Measurements from ENCODE around the gene LIX1.

LIX1 gene

GRCh38 chr5:97105501-97106215, 36.8 kb downstream of the LIX1 start:
- H3K4me1 ChIP-seq (ENCODE audit: insufficient read depth, low read length) = peaks cover 16% of the 10 kb centered on the region
- H3K9me3 ChIP-seq (ENCODE audit: insufficient read depth, low read depth, low read length) = no peaks in the 10 kb centered on the region
- H3K27ac ChIP-seq (ENCODE audit: low read depth, low read length) = no peak overlapping the region
- H3K27me3 ChIP-seq (ENCODE audit: insufficient read depth, low read length) = no peaks in the 10 kb centered on the region
- no peak overlapping the region for H3K4me3 ChIP-seq (ENCODE audit: low read length)
- no peaks in the 10 kb centered on the region; the same call in 1 of the 2 replicates for H3K36me3 ChIP-seq (ENCODE audit: insufficient read depth, low read length)
- 91% methylated on average over 13 of the region's 13 CpGs for WGBS
- no peak overlapping the region for H3K9ac ChIP-seq (ENCODE audit: low read depth, low read length)

DNA sequence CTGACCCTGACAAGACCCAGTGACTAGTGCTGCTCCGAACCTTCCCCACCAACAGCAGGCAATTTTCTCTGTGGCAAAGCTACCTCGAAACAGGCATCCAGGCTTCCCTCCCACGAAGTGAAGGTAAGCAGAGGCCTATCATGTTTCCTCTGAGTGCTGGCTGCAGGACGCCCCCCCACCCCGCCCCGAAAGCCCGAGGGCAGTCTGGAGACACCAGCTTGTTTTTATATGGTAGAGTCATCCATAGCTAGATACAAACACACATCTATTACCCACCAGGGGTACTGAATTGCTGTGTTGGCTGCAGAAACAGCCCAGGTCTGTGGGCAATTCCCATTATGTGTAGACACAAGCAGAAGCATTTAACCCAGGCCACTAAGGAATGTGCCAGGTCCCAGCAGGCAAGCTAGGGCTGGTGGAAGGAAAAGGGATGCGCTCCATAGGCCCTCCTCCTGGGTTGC, 40.4 kb downstream of the LIX1 start:
- Histone ChIP-seq H3K4me3 (ENCODE audit: low read length) (no peak overlapping the region), H3K9ac (ENCODE audit: low read depth, low read length) (peak overlapping the region; percentile 45; the same call in 1 of the 2 replicates), H3K36me3 (ENCODE audit: insufficient read depth, low read length) (no peaks in the 10 kb centered on the region; the same call in 1 of the 2 replicates), H3K27me3 (ENCODE audit: insufficient read depth, low read length) (no peaks in the 10 kb centered on the region), H3K9me3 (ENCODE audit: insufficient read depth, low read depth, low read length) (no peaks in the 10 kb centered on the region), H3K27ac (ENCODE audit: low read depth, low read length) (peak overlapping the region; percentile 66), H3K4me1 (ENCODE audit: insufficient read depth, low read length) (peaks cover 26% of the 10 kb centered on the region)
- WGBS = 58% methylated on average over 7 of the region's 8 CpGs

DNA sequence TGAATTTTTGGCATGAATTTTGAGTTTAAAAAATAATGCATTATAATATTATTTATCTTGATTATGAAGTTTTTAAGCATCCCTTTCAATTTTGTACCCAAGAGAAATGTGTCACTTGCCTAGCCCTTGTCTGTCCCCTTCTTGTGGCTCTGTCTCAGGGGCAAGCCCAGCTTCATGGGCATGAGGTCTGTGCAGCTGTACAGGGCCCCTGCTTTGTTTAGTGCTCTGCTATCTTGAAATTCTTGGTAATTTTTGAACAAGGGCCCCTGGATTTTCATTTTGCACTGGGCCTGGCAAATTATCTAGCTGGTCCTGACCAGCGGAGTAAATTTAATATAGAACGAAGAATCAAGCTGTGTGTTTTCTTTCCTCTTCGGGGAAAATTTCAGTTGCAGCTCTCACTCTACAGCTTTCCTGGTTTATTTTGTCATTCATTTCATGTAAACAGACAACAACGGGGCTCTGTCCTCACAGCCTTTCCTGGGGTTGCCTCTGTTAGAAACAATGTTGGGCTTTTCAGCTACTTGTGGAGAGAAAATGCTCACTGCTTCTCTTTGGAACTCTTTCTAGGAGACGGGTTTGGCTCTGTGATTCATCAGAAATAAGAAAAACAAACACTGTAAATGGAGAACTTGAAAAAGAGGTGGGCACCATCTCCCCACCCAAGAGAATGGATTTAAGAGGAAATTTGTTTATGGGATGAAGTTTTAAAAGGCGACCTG, 41.1 kb downstream of the LIX1 start:
- no peaks in the 10 kb centered on the region; the same call in 1 of the 2 replicates for H3K36me3 ChIP-seq (ENCODE audit: insufficient read depth, low read length)
- H3K4me3 ChIP-seq (ENCODE audit: low read length) = no peak overlapping the region
- 73% methylated on average over 5 of the region's 6 CpGs for WGBS
- peak overlapping the region; percentile 66 for H3K27ac ChIP-seq (ENCODE audit: low read depth, low read length)
- H3K9ac ChIP-seq (ENCODE audit: low read depth, low read length) = peak overlapping the region; percentile 45; the same call in 1 of the 2 replicates
- H3K4me1 ChIP-seq (ENCODE audit: insufficient read depth, low read length) = peaks cover 32% of the 10 kb centered on the region
- H3K9me3 ChIP-seq (ENCODE audit: insufficient read depth, low read depth, low read length) = no peaks in the 10 kb centered on the region
- H3K27me3 ChIP-seq (ENCODE audit: insufficient read depth, low read length) = no peaks in the 10 kb centered on the region

GRCh38 chr5:97100476-97100875, 41.9 kb downstream of the LIX1 start:
- Histone ChIP-seq H3K27me3 (ENCODE audit: insufficient read depth, low read length) (no peaks in the 10 kb centered on the region), H3K9ac (ENCODE audit: low read depth, low read length) (no peak overlapping the region)
- WGBS = 85% methylated on average over 1 of the region's 2 CpGs

GRCh38 chr5:97098922-97099321, 43.5 kb downstream of the LIX1 start:
- Histone ChIP-seq H3K9ac (ENCODE audit: low read depth, low read length) (no peak overlapping the region), H3K36me3 (ENCODE audit: insufficient read depth, low read length) (no peaks in the 10 kb centered on the region; the same call in 1 of the 2 replicates), H3K4me3 (ENCODE audit: low read length) (no peak overlapping the region), H3K9me3 (ENCODE audit: insufficient read depth, low read depth, low read length) (no peaks in the 10 kb centered on the region), H3K27me3 (ENCODE audit: insufficient read depth, low read length) (no peaks in the 10 kb centered on the region), H3K27ac (ENCODE audit: low read depth, low read length) (no peak overlapping the region), H3K4me1 (ENCODE audit: insufficient read depth, low read length) (peaks cover 41% of the 10 kb centered on the region)
- 92% methylated on average over 5 of the region's 5 CpGs for WGBS

More at GRCh38 chr5:97100476-97100875, 41.9 kb downstream of the LIX1 start:
- no peaks in the 10 kb centered on the region for H3K9me3 ChIP-seq (ENCODE audit: insufficient read depth, low read depth, low read length)
- H3K4me3 ChIP-seq (ENCODE audit: low read length) = no peak overlapping the region
- peaks cover 41% of the 10 kb centered on the region for H3K4me1 ChIP-seq (ENCODE audit: insufficient read depth, low read length)
- H3K36me3 ChIP-seq (ENCODE audit: insufficient read depth, low read length) = no peaks in the 10 kb centered on the region; the same call in 1 of the 2 replicates
- H3K27ac ChIP-seq (ENCODE audit: low read depth, low read length) = no peak overlapping the region

DNA sequence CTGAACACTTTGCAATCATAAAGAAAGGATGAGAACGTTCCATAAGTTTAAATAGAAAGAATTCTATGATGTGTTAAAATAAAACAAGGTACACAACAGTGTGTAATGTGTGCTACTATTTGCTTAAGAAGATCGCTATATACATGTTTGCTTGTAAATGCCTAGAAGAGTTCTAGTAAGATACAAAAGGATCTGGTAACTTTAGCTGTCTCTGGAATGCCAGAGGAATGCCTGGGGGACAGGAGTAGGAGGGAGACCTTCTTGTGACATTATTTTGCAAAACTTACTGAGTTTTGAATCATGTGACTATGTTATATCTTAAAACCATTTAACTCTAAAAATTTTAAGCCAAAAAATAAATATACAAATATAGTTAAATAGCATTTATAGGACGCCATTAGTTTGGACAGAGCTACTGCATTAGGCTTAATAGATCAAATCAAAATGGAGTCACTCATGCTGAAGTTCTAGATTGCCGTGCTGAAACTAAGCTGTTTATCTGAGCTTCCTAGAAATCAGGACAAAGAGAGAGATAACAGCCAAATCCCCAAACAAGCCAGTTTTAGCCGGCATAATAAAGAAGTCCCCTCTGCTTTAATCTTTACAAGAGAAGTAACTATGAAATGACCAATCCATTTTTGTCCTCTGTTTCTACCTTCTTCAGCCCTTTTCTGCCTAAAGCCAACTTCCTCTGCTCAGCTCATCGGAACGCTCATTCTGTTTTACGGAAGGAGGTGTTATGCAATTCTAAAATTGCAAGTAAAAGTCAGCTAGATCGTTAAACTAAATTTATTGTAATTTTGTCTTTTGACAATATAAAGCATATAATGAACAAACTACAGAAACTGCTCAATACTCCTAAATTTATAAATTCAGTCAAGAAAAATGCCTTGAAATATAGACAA, 44.8 kb downstream of the LIX1 start:
- Histone ChIP-seq H3K4me3 (ENCODE audit: low read length) (no peak overlapping the region), H3K36me3 (ENCODE audit: insufficient read depth, low read length) (no peaks in the 10 kb centered on the region; the same call in 1 of the 2 replicates), H3K27ac (ENCODE audit: low read depth, low read length) (no peak overlapping the region), H3K9ac (ENCODE audit: low read depth, low read length) (no peak overlapping the region), H3K4me1 (ENCODE audit: insufficient read depth, low read length) (peaks cover 41% of the 10 kb centered on the region), H3K27me3 (ENCODE audit: insufficient read depth, low read length) (no peaks in the 10 kb centered on the region), H3K9me3 (ENCODE audit: insufficient read depth, low read depth, low read length) (no peaks in the 10 kb centered on the region)
- 90% methylated on average over 8 of the region's 9 CpGs for WGBS

DNA sequence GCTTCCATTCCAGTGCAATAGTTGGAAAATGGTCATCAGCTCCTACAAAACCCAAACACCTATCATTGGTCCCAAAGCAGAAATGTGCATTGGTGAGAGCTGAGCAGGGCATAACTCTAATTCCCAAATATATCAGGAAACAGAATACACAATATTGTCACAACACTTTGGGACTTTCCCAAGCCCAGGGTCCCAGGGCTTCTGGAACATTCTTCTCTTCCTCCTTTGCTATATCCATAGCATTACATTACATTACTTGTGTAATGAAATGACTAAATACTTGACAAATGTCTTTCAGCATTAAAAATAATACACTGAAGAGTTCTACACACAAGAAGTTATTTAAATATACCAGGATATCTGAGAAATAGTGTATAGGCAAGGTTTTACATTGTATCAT, 45.6 kb downstream of the LIX1 start:
- no peaks in the 10 kb centered on the region for H3K9me3 ChIP-seq (ENCODE audit: insufficient read depth, low read depth, low read length)
- H3K4me1 ChIP-seq (ENCODE audit: insufficient read depth, low read length) = peaks cover 35% of the 10 kb centered on the region
- no peak overlapping the region for H3K4me3 ChIP-seq (ENCODE audit: low read length)
- H3K27me3 ChIP-seq (ENCODE audit: insufficient read depth, low read length) = no peaks in the 10 kb centered on the region
- H3K27ac ChIP-seq (ENCODE audit: low read depth, low read length) = no peak overlapping the region
- H3K36me3 ChIP-seq (ENCODE audit: insufficient read depth, low read length) = no peaks in the 10 kb centered on the region; the same call in 1 of the 2 replicates
- H3K9ac ChIP-seq (ENCODE audit: low read depth, low read length) = no peak overlapping the region

DNA sequence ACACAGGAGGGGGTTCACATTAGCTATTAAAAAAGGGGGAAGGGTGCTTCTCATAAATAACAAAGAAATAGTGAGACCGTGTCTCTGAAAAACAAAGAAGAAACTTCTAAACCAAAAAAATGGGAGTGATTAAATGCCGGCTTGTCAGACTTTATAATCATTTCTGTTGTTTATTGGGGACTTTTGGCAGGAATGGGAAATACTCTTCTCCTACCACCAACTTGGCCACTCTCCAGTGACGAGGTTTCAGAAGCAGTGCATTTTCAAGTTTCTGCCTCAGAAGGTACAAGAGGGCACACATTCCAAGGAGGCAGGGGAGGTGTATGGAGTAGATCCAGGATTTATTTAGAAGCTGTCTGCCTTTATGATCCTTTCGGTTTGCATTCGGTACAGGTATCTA, 46.2 kb downstream of the LIX1 start:
- Histone ChIP-seq H3K4me1 (ENCODE audit: insufficient read depth, low read length) (peaks cover 28% of the 10 kb centered on the region), H3K36me3 (ENCODE audit: insufficient read depth, low read length) (no peaks in the 10 kb centered on the region; the same call in 1 of the 2 replicates), H3K27ac (ENCODE audit: low read depth, low read length) (no peak overlapping the region), H3K4me3 (ENCODE audit: low read length) (no peak overlapping the region), H3K27me3 (ENCODE audit: insufficient read depth, low read length) (no peaks in the 10 kb centered on the region), H3K9ac (ENCODE audit: low read depth, low read length) (no peak overlapping the region), H3K9me3 (ENCODE audit: insufficient read depth, low read depth, low read length) (no peaks in the 10 kb centered on the region)
- WGBS = 82% methylated on average over 4 of the region's 5 CpGs

GRCh38 chr5:97095318-97095732, 47.1 kb downstream of the LIX1 start:
- Histone ChIP-seq H3K27ac (ENCODE audit: low read depth, low read length) (no peak overlapping the region), H3K4me1 (ENCODE audit: insufficient read depth, low read length) (peaks cover 25% of the 10 kb centered on the region), H3K4me3 (ENCODE audit: low read length) (no peak overlapping the region), H3K9ac (ENCODE audit: low read depth, low read length) (no peak overlapping the region), H3K36me3 (ENCODE audit: insufficient read depth, low read length) (no peaks in the 10 kb centered on the region; the same call in 1 of the 2 replicates), H3K9me3 (ENCODE audit: insufficient read depth, low read depth, low read length) (no peaks in the 10 kb centered on the region), H3K27me3 (ENCODE audit: insufficient read depth, low read length) (no peaks in the 10 kb centered on the region)
- 90% methylated on average over 1 of the region's 1 CpG for WGBS

GRCh38 chr5:97094579-97095317, 47.7 kb downstream of the LIX1 start:
- Histone ChIP-seq H3K9me3 (ENCODE audit: insufficient read depth, low read depth, low read length) (no peaks in the 10 kb centered on the region), H3K27ac (ENCODE audit: low read depth, low read length) (no peak overlapping the region), H3K4me3 (ENCODE audit: low read length) (no peak overlapping the region), H3K4me1 (ENCODE audit: insufficient read depth, low read length) (peaks cover 25% of the 10 kb centered on the region), H3K9ac (ENCODE audit: low read depth, low read length) (no peak overlapping the region), H3K36me3 (ENCODE audit: insufficient read depth, low read length) (no peaks in the 10 kb centered on the region; the same call in 1 of the 2 replicates), H3K27me3 (ENCODE audit: insufficient read depth, low read length) (no peaks in the 10 kb centered on the region)
- 92% methylated on average over 8 of the region's 8 CpGs for WGBS

Measured in HUES64 (cell line).